Ectodermal cell (in vitro differentiated cells): ENCODE data around the gene SLC26A11.

Experiments
- H3K27ac ChIP-seq: 2 replicates; pipeline ENCODE4 v1.7.0; 2013; ENCODE audit warnings: mild to moderate bottlenecking, low read depth, low read length; ENCODE audit not compliant: insufficient read depth, poor library complexity, severe bottlenecking
- H3K27me3 ChIP-seq: 2 replicates; pipeline ENCODE4 v1.7.0; 2013; ENCODE audit warnings: mild to moderate bottlenecking, low read length; ENCODE audit not compliant: insufficient read depth, control insufficient read depth, poor library complexity, severe bottlenecking
- H3K36me3 ChIP-seq: one replicate; pipeline ENCODE4 v1.7.0; 2013; ENCODE audit warnings: low read length; ENCODE audit not compliant: control insufficient read depth, insufficient read depth
- H3K4me1 ChIP-seq: one replicate; pipeline ENCODE4 v1.7.0; 2013; ENCODE audit warnings: low read length; ENCODE audit not compliant: control insufficient read depth, insufficient read depth
- H3K4me3 ChIP-seq: 2 replicates; pipeline ENCODE4 v1.7.0; 2013; ENCODE audit warnings: low read depth, low read length, control low read depth; ENCODE audit not compliant: insufficient read depth
- H3K9me3 ChIP-seq: 2 replicates; pipeline ENCODE4 v1.7.0; 2013; ENCODE audit warnings: mild to moderate bottlenecking, low read length, moderate library complexity; ENCODE audit not compliant: control insufficient read depth
- WGBS, 2 experiments: methylation state at CpG; one replicate each; pipeline ENCODE4 v1.1.7; 2013; ENCODE audit warnings: missing lambda C conversion rate in 2 of 2; 5-methylcytosine and 5-hydroxymethylcytosine counted together

The SLC26A11 gene

GRCh38 chr17:80224683-80225082 is 4.5 kb downstream of the SLC26A11 start:
- Histone ChIP-seq H3K4me1 (peaks cover 14% of the 10 kb centered on the region), H3K27ac (no peak overlapping the region), H3K9me3 (no peaks in the 10 kb centered on the region), H3K27me3 (no peaks in the 10 kb centered on the region), H3K36me3 (no peaks in the 10 kb centered on the region), H3K4me3 (no peak overlapping the region)
- 82 to 85% methylated on average over 6 of the region's 6 CpGs for WGBS, 2 experiments

DNA sequence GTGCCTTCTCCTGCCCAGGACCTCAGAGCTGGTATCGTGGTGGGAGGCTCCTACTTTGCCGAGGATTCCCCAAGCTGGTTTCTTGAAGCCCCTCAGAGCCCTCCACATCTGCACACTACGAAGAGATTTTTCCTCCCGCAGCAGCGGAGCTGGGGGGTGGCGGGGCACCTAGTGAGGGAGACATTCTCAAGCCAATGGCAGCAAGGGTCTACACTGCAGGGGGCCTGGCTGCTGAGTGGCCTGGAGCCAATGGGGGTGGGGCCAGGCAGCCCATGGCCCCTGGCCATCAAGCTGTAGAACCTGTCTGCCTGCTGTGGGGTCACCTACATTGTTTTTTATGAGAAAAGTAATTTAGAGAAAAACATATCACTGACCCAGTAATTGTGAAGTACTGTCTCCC is 5.0 kb downstream of the SLC26A11 start:
- no peaks in the 10 kb centered on the region for H3K27me3 ChIP-seq
- H3K4me1 ChIP-seq = peaks cover 12% of the 10 kb centered on the region
- no peak overlapping the region for H3K4me3 ChIP-seq
- no peak overlapping the region for H3K27ac ChIP-seq
- no peaks in the 10 kb centered on the region for H3K36me3 ChIP-seq
- H3K9me3 ChIP-seq = no peaks in the 10 kb centered on the region
- WGBS, 2 experiments = 54 to 60% methylated on average over 6 of the region's 6 CpGs

- Histone ChIP-seq H3K4me1 (peaks cover 9% of the 10 kb centered on the region), H3K27me3 (no peaks in the 10 kb centered on the region), H3K4me3 (no peak overlapping the region), H3K9me3 (no peaks in the 10 kb centered on the region), H3K27ac (no peak overlapping the region), H3K36me3 (no peaks in the 10 kb centered on the region)
- WGBS, 2 experiments = 93 to 100% methylated on average over 4 of the region's 4 CpGs
These were observed 6.9 kb downstream of the SLC26A11 start for GRCh38 chr17:80227156-80227555.

- Histone ChIP-seq H3K4me3 (no peak overlapping the region), H3K27ac (no peak overlapping the region), H3K4me1 (peaks cover 9% of the 10 kb centered on the region), H3K9me3 (peaks cover under 1% of the 10 kb centered on the region), H3K27me3 (no peaks in the 10 kb centered on the region), H3K36me3 (peaks cover 2% of the 10 kb centered on the region)
- 95 to 96% methylated on average over 11 of the region's 11 CpGs for WGBS, 2 experiments
These were observed 7.4 kb downstream of the SLC26A11 start for GRCh38 chr17:80227666-80228065.

DNA sequence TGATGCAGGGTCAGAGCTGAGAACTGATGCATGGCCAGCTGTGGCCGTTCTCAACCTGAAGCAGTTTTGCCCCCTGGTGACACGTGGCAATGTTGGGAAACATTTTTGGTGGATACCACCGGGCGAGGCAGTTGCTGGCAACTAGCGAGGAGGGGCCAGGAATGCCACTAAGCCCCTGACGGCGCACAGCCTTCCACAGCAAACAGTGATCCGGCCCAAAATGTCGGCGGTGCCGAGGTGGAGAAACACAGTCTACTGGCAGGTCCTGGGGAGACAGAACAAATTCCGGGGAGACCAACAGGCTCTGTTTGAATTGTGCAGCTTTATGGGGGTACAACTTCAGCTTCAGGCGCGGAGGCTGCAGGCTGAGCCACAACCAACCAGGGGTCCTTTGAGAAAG is 8.2 kb downstream of the SLC26A11 start:
- Histone ChIP-seq H3K9me3 (peaks cover 4% of the 10 kb centered on the region), H3K4me3 (no peak overlapping the region), H3K27ac (no peak overlapping the region), H3K4me1 (peaks cover 9% of the 10 kb centered on the region), H3K36me3 (peaks cover 9% of the 10 kb centered on the region), H3K27me3 (no peaks in the 10 kb centered on the region)
- 89% methylated on average over 14 of the region's 14 CpGs for WGBS, 2 experiments

GRCh38 chr17:80229011-80229410 is 8.8 kb downstream of the SLC26A11 start:
- peaks cover 9% of the 10 kb centered on the region for H3K36me3 ChIP-seq
- 91 to 96% methylated on average over 4 of the region's 4 CpGs for WGBS, 2 experiments
- peaks cover 9% of the 10 kb centered on the region for H3K4me1 ChIP-seq
- peaks cover 4% of the 10 kb centered on the region for H3K9me3 ChIP-seq
- no peaks in the 10 kb centered on the region for H3K27me3 ChIP-seq
- H3K4me3 ChIP-seq = no peak overlapping the region
- H3K27ac ChIP-seq = no peak overlapping the region

DNA sequence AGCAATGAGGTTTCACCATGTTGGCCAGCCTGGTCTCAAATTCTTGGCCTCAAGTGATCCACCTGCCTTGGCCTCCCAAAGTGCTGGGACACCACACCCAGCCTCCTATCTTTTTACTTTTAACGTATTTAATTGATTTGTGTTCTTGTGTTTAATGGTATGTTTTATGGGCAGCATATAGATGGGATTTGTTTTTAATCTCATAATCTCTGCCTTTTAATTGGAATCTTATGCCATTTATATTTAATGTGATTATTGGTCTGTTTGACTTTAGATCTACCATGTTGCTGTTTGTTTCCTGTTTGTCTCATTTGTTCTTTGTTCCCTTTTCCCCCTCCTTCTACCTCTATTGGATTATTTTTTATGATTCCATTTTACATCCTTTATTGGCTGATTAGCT is 12.2 kb downstream of the SLC26A11 start:
- no CpG with 5 or more reads among the region's 1 CpG for WGBS, 2 experiments
- no peak overlapping the region for H3K4me3 ChIP-seq

DNA sequence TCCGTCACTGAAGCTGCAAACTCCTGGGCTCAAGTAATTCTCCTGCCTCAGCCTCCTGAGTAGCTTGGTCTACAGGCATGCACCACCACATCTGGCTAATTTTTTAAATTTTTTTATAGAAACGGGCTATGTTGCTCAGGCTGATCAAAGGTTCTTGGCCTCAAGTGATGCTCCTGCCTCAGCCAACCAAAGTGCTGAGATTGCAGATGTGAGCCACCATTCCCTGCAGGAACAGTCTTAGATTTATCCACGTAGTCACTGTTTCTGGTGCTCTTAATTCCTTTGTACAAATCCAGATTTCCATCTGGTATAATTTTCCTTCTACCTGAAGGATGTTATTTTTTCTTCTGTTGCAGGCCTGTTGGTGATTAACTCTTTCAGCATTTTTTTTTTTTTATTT is 13.0 kb downstream of the SLC26A11 start:
- Histone ChIP-seq H3K9me3 (peaks cover 4% of the 10 kb centered on the region), H3K4me3 (no peak overlapping the region), H3K27ac (no peak overlapping the region), H3K36me3 (peaks cover 16% of the 10 kb centered on the region), H3K4me1 (no peaks in the 10 kb centered on the region), H3K27me3 (no peaks in the 10 kb centered on the region)
- WGBS, 2 experiments = 90 to 98% methylated on average over 3 of the region's 3 CpGs

More for the DNA sequence above, 12.2 kb downstream of the SLC26A11 start:
- no peaks in the 10 kb centered on the region for H3K27me3 ChIP-seq
- no peaks in the 10 kb centered on the region for H3K4me1 ChIP-seq
- H3K36me3 ChIP-seq = peaks cover 10% of the 10 kb centered on the region
- peaks cover 4% of the 10 kb centered on the region for H3K9me3 ChIP-seq
- H3K27ac ChIP-seq = no peak overlapping the region

DNA sequence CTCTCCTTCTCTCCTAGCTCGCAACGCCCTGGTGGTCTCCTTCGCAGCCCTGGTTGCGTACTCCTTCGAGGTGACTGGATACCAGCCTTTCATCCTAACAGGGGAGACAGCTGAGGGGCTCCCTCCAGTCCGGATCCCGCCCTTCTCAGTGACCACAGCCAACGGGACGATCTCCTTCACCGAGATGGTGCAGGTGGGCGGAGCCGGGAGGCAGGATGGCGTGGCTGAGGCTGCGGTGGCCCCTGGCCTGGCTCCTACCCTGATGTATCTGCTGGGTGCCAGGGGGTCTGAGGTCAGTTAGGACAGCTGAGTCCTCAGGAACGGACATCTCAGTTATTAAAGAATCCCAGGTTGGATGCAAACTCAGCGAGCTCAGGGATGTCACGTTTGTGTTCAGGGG is 16.7 kb downstream of the SLC26A11 start:
- no peaks in the 10 kb centered on the region for H3K27me3 ChIP-seq
- WGBS, 2 experiments = 89% methylated on average over 17 of the region's 17 CpGs
- peaks cover 4% of the 10 kb centered on the region for H3K9me3 ChIP-seq
- no peaks in the 10 kb centered on the region for H3K4me1 ChIP-seq
- no peak overlapping the region for H3K27ac ChIP-seq
- H3K36me3 ChIP-seq = peaks cover 20% of the 10 kb centered on the region
- H3K4me3 ChIP-seq = no peak overlapping the region

DNA sequence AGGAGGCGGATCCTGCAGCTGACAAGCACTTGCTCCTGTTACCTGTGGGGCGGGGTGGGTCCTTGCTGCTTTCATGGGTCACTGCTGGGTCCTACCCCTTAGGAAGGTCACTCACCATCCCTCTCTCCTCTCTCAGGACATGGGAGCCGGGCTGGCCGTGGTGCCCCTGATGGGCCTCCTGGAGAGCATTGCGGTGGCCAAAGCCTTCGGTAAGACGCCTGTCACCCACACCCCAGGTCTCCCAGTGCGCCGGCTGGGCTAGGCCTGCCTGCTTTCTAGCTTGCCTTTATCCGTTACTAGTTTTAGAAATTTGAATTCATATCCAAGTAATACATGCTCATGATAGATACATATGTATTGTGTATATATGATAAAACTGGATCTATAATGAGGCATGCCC is 17.2 kb downstream of the SLC26A11 start:
- 96 to 97% methylated on average over 9 to 10 of the region's 10 CpGs for WGBS, 2 experiments

DNA sequence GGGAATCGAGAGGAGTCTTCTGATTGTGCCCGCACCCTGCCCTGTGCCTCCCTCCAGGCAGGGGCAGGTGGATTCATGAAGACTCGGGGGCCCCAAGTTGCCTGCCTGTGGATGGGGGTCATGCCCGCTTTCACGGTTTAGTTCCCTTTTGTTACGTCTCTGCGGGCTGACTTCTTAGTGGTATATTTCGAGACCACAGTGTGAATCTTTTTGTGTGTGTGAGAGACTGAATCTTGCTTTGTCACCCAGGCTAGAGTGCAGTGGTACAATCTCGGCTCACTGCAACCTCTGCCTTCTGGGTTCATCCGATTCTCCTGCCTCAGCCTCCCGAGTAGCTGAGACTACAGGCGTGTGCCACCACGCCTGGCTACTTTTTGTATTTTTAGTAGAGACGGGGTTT is 22.3 kb downstream of the SLC26A11 start:
- Histone ChIP-seq H3K27me3 (no peaks in the 10 kb centered on the region), H3K4me1 (no peaks in the 10 kb centered on the region), H3K36me3 (peaks cover 17% of the 10 kb centered on the region), H3K4me3 (no peak overlapping the region), H3K9me3 (no peaks in the 10 kb centered on the region), H3K27ac (no peak overlapping the region)
- whole genome bisulfite sequencing, 2 experiments = 88 to 89% methylated on average over 14 of the region's 14 CpGs

More for the DNA sequence above, 17.2 kb downstream of the SLC26A11 start:
- H3K4me1 ChIP-seq = no peaks in the 10 kb centered on the region
- H3K9me3 ChIP-seq = peaks cover 4% of the 10 kb centered on the region
- no peak overlapping the region for H3K27ac ChIP-seq
- peaks cover 20% of the 10 kb centered on the region for H3K36me3 ChIP-seq
- no peak overlapping the region for H3K4me3 ChIP-seq
- no peaks in the 10 kb centered on the region for H3K27me3 ChIP-seq
